Stimulated activated CD8-positive, alpha-beta memory T cell treated with anti-CD3 and anti-CD28 coated beads, Interleukin-15, amount 100 ng/mL, for 24 hours (primary cell): ENCODE measurements around the gene ENPP6.
"Not testable (repeated sequence)": the region's sequence is repeated elsewhere in the genome, so short reads cannot be mapped to it uniquely, and the experiment has no call there.

ENCODE experiments used
- DNase-seq: peaks from one replicate; pipeline ENCODE4 v3.0.0-alpha.2; 2020; ENCODE audit warnings: low read depth

Gene ENPP6

DNA sequence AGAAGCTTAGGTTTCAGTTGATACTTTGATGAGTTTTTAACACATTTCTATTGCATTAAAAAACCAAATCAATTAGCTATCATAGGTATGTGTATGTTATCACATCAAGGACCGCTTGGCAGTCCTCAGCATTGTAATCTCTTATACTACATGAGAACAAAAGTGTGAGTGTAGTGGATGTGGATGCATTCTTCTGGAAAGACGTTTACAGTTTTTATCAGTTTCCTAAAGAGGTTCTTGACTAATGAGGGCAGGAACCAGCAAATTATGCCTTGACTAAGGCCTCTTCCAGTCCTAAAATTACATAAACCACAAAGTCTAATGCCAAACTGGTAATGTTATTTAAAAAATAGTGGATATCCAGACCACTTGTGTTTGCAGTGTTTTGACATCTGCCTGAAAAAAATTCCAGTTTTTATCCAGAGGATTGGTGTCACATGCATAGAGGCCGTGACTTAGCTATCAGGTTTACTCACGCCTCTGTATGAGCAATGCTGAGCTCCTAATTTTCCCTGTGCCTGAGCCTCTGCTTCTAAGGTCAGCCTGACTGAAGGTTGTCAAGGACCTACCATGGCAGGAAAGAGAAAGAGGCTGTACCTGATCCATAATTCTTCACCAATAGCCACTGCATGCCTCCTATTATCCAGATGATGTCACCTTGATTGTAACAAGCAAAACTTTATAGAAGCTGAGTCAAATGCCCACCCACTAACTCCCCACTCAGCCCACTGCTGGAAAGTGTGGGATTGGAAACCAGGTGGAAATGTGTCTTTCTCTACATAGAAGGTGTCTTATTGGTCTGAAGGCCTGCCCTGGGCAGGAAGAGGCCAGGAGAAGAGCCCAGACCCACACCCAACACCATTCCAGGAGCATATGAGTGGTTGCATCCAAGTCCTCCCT lies 68.7 kb downstream of the ENPP6 start:
- no peak for DNase-seq

- DNase-seq, result no peak
These were observed 69.6 kb downstream of the ENPP6 start for GRCh38 chr4:184147858-184148737.

DNA sequence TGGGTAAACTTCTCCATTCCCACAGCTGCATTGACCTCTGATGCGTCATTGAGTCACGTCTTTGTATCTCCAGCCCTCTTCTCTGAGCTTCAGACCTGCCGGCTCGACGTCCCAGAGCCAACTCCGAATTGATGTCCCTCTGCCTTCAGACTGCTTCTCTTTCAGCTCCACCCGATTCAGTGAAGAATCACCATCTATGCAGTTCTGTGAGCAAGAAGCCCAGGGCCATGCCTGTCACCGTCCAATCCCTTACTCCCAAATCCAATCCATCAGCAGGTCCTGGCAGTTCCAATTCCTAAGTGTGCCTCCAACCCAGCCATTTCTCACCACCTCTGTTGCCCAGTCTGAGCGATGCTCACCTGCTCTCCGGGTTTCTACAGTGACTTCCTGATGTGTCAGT lies 70.7 kb downstream of the ENPP6 start:
- DNase-seq, result no peak

- DNase-seq, result no peak
These were observed 72.1 kb downstream of the ENPP6 start for GRCh38 chr4:184145596-184145995.

DNA sequence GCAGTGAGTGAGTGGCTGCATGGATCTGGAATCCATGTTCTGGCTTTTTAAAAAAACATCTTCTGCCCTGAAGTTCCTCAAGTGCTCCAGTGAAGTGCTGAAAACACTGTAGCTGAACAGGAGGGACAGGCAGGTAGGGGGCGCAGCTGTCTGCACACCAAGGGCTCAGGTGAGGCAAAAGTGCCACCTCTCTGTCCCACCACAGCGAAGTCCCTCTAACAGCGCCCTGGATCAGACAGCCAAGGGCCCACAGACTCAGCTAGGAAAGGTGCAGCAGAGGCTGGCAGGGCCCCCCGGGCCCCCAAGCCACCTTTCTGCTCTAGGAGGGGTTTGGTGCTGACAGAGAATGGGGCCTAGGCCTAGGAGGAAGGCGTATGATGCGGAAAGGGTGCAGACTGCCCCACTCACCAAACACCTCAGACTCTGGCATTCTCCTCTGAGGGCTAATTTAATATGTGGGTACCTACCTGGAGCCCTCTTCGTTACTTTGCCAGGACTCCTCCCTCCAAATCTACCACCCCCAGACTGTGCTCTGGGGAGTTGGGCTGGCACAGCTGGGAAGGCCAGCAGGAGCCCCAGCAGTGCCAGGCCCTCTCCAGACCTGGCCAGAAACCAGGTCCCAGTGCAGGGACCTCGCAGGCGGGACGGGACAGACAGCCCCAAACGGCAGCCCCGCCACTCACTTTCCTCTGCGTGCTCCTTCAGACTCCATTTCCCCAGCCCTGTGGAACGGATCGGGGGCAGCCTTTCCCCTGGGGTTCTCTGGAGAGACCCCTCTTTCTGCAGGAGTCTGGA lies 73.7 kb downstream of the ENPP6 start:
- DNase-seq, result no peak

- DNase-seq, result no peak
These were observed 75.3 kb downstream of the ENPP6 start for GRCh38 chr4:184142121-184143000.

DNA sequence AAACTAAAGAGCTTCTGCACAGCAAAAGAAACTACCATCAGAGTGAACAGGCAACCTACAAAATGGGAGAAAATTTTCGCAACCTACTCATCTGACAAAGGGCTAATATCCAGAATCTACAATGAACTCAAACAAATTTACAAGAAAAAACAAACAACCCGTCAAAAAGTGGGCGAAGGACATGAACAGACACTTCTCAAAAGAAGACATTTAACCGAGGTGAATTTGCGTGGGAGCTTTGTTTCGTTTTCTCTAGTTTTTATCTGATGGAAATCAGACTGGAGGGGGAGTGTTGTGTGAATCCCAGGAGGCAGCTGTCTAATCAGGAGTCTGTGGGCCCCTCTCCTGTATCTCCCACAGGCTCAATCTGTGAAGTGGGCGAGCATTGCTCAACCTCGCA lies 76.8 kb downstream of the ENPP6 start:
- not testable (repeated sequence) for DNase-seq

DNA sequence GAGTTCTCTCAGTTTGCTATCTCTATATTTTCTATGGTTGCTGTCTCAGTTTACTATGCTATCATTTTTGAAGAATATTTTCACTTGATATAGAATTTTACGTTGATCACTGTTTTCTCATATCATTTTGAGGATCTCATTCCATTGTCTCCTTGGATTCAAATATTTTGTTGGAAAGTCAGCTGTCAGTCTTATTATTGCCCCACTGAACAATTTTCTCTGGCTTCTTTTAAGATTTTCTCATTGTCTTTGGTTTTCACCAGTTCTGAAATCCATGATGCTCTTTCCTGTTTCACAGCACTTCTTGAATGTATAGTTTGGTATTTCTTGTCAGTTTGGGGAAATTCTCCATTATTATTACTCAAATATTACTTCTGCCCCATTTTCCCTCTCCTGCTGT lies 81.1 kb downstream of the ENPP6 start:
- no peak for DNase-seq

DNA sequence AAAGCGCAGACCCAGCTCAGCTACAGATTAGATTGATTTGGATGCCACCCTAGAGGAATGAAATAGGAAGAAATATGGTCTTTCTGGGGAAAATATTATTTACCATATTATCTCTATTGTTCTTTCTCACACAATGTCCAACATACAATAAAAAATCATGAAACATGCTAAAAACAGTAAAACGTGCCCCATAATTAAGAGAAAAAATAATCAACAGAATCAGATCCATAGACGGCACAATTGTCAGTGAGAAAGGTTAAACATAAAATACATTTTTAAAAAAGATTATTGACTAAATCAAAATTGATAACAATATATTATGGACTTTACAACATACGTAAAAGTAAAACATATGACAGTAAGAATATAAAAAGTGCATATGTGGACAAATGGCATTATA lies 90.9 kb downstream of the ENPP6 start:
- DNase-seq, result no peak

GRCh38 chr4:184122631-184123408 lies 94.9 kb downstream of the ENPP6 start:
- DNase-seq, result no peak

DNA sequence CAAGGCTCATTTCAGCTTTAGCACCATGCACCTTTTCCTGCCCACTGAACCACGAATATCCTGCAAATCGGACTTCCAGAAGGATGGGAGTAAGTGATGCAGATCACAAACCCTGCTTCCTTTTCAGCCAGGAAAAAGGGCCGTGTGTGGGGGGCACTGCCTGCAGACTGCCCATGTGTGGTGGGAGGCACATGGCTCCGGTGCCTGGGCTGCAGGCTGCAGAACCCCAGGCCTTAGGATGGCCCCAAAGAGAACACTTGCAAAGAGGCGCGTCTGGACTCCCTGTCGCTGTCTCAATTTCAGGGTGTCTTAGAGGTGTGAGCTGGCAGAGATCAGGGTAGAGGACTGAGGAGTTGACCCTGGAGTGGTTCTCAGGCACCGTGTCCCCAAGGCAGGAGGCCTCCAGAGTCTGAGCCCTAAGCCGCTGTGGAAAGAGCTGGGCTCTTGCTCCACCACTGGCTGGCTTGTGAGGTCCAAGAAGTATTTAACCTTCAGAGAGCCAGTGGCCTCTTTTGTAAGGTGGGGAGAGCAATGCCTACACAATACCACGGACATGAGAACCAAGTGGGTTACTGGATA lies 97.0 kb downstream of the ENPP6 start:
- no peak for DNase-seq

DNA sequence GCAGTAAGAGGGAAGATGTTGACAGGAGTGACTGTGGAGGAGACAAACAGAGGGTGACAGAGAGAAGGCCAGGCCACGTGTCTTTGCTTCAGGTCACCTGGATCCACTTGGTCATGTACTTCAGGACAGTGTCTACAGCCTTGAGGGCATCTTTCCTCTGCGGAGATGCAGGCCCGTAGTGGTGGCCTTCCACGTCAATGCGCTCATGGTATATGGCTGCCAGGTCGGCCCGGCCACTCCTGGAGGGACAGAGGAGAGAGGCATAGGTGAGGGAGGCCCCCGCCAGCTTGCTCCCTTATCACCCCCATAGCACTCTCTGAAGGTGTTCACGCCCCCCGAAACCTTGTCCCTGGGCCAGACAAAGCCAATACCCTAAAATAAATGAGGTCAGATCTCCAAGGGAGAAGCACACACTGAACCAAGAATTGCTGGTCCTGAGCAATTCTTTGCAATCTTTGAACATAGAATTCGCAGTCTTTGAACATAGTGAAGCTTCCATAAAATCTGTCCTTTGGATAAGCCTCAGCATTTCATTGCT lies 99.9 kb downstream of the ENPP6 start:
- no peak for DNase-seq

GRCh38 chr4:184115399-184115798 lies 102.3 kb downstream of the ENPP6 start:
- DNase-seq, result no peak

DNA sequence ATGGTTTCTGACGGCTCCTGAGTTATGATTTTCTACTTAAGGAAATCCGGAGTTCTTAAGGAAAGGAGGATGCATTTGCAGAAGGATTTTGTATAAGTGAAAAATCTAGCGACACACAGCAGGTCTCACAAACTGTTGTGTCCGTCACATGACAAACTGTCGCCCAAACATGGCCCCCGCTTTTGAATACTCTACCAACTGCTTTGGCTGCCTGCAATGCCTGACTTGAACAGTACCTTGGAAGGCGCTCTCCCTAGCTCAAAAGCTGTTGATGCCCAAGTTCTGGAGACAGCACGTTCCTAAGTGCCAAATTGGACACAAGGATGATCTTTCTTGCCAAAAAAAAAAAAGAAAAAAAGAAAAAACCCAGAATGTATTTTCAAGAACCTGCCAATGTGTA lies 103.2 kb downstream of the ENPP6 start:
- DNase-seq, result no peak

- DNase-seq, result no peak
These were observed 105.6 kb downstream of the ENPP6 start for GRCh38 chr4:184112006-184112550.

- no peak for DNase-seq
These were observed 106.3 kb downstream of the ENPP6 start for GRCh38 chr4:184111233-184111832.

DNA sequence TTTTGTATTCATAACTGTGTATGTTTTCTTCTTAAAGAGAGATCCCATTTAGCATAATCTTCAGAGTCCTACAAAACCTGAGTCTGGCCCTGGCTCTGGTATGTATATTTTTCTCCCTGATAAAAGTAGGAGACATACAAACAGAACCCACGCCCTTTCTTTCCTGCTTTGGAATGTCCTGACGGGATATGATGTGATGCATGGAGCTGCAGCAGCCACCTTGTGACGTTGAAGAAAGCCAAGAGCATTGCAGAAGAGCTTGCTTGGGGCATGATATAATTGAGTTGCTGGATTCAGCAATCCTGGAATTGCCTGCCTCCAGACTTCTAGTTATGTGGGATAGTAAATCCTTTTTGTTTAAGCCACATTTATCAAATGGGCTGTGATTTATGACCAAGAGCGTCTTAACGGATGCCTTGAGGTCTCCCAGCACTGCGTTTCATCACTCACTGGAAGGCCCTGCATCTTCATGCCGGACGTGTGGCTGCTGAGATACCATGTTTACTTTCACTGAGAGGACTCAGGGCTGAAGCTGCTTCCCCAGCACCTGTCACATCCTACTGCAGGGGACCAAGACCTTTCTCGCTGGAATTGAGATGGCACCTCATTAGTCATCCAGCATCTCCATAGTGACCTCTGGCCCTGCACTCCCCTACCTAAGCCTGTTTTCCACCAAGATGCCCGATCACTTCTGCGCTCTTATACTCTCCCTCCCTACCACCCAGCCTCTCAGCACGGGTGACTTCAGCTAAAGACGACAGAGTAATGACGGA lies 107.0 kb downstream of the ENPP6 start:
- DNase-seq, result no peak

DNA sequence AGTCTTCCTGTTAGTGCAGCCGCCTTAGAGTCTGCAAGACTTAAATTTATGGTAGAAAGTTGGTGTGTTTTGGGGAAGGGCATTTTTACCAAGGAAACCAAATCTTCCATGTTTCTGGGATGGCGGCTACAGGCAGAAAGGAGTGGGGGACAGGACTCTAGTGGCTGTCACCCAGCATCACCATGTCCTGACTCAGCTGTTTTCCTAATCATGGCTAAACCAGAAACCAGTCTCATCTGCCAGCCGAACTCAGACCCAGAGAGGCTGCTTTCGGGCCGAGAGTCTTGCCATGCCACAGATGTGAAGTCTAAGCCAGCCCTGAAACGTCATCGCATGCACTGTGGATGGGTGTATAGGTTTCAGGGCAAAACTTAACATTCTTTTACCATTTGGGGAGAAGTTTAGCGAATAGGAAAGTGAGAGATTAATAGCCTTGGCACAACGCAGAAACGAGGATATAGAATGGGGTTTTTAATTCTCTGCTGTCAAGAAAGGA lies 109.6 kb downstream of the ENPP6 start:
- DNase-seq, result no peak
